ENCODE data around the gene STPG4.

STPG4 gene

GRCh38 chr2:47087051-47087450 lies 68.1 kb downstream of the STPG4 start:
- no peak for DNase-seq (ENCODE audit: low read depth)

GRCh38 chr2:47086571-47086970 lies 68.5 kb downstream of the STPG4 start:
- DNase-seq (ENCODE audit: low read depth): no peak

GRCh38 chr2:47086054-47086471 lies 69.0 kb downstream of the STPG4 start:
- no peak for DNase-seq (ENCODE audit: low read depth)

GRCh38 chr2:47083886-47084687 lies 71.0 kb downstream of the STPG4 start:
- no peak for DNase-seq (ENCODE audit: low read depth)

- DNase-seq (ENCODE audit: low read depth): no peak
These were observed 71.6 kb downstream of the STPG4 start for GRCh38 chr2:47083485-47083884.

GRCh38 chr2:47083005-47083404 lies 72.1 kb downstream of the STPG4 start:
- no peak for DNase-seq (ENCODE audit: low read depth)

GRCh38 chr2:47080888-47081301 lies 74.2 kb downstream of the STPG4 start:
- no peak for DNase-seq (ENCODE audit: low read depth)

GRCh38 chr2:47079515-47080412 lies 75.3 kb downstream of the STPG4 start:
- DNase-seq (ENCODE audit: low read depth): no peak

GRCh38 chr2:47078541-47079482 lies 76.3 kb downstream of the STPG4 start:
- no peak for DNase-seq (ENCODE audit: low read depth)

GRCh38 chr2:47077442-47078117 lies 77.5 kb downstream of the STPG4 start:
- DNase-seq (ENCODE audit: low read depth): no peak

- DNase-seq (ENCODE audit: low read depth): no peak
These were observed 78.3 kb downstream of the STPG4 start for GRCh38 chr2:47076586-47077441.

- no peak for DNase-seq (ENCODE audit: low read depth)
These were observed 79.0 kb downstream of the STPG4 start for GRCh38 chr2:47076126-47076506.

- DNase-seq (ENCODE audit: low read depth): no peak
These were observed 79.6 kb downstream of the STPG4 start for GRCh38 chr2:47075361-47076125.

GRCh38 chr2:47074691-47075090 lies 80.4 kb downstream of the STPG4 start:
- no peak for DNase-seq (ENCODE audit: low read depth)

- no peak for DNase-seq (ENCODE audit: low read depth)
These were observed 81.5 kb downstream of the STPG4 start for GRCh38 chr2:47073641-47074040.

- DNase-seq (ENCODE audit: low read depth): no peak
These were observed 81.9 kb downstream of the STPG4 start for GRCh38 chr2:47073217-47073616.

- DNase-seq (ENCODE audit: low read depth): no peak
These were observed 82.3 kb downstream of the STPG4 start for GRCh38 chr2:47072728-47073191.

GRCh38 chr2:47072018-47072691 lies 83.0 kb downstream of the STPG4 start:
- no peak for DNase-seq (ENCODE audit: low read depth)
